SK-N-DZ (cell line): ENCODE results near the gene FUT8.
A peak's percentile ranks its signal among the peaks of the same experiment; 100 is the strongest.
"Not testable (repeated sequence)": the region's sequence is repeated elsewhere in the genome, so short reads cannot be mapped to it uniquely, and the experiment has no call there.

Experiments
- DNase-seq: peaks from one replicate; pipeline ENCODE4 v3.0.0-alpha.2; 2015; ENCODE audit warnings: low spot score

Gene FUT8

DNA sequence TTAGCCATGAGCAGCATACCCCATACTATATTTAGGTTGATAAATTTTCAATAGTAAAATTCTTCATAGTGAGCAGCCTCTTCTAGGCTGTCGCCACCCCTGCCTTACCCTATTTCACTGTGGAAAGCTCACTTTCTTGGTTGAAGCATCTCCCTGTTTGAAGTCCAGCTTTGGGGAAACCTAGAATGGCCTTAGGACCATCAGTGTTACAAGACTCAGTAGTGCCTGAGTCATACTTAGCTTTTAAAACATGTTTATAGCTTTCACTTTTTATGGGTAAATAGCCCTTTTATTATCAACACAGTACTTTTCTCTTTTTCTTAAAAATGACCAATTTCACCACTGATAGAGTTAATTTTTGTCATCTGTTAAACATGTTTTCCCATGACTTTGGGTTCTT is 37.1 kb downstream of the FUT8 start:
- no peak for DNase-seq

DNA sequence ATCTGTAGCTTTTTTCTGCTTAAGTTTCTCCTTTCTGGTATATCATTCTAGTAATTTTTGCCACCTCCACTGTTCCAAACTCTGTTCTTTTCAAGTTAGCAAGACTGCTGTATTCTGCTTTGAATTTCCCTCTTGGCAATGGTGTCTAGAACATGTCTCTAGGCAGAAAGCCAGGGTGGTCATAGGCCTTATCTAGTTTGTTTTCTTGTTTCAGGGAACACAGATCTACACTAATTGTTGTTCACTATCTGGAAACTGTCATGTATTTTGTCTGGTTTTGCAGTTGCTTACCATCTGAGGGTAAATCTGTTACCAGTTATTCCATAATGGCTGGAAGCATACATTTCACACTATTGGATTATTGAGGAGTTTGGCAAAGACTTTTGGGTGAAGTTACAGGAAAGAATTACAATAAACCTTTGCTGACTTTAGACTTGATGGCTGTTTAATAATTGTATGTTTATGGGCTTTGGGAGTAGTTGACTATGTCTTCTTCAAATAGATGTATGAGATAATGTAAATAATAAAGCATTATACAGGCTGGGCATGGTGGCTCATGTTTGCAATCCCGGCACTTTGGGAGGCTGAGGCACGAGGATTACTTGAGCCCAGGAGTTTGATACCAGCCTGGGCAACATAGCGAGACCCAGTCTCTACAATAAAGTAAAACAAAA is 41.4 kb downstream of the FUT8 start:
- DNase-seq = no peak

DNA sequence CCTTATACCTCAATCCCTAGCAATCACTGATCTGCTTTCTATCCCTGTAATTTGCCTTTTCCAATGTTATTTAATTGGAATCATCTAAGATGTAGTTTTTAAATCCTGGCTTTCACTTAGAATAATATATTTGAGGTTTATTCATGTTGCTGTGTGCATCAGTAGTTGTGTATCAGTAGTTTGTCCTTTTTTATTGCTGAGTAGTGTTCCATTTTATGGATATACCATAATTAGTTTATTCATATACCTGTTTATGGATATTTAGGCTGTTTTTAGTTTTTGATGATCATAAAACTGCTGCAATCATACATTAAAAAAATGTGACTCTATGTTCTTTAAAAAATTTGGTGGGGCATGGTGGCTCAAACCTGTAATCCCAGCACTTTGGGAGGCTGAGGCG is 43.7 kb downstream of the FUT8 start:
- no peak for DNase-seq

DNA sequence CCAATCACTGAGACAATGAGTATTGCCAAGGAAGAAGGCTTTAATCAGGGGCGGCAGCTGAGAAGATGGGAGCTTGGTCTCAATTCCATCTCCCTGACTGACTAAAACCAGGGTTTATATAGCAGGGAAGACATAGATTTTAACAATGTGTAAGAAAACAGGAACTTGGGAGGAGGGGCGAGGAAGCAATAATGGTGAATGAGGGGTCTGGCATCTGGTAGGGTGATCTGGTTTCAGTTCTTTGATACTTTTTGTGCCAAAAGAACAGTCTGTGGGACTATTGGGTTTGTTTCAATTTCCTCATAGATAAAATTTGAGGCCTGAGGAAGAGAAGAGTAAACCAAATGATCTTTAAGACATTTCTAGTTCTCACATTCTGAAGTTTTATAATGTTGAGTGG is 49.2 kb downstream of the FUT8 start:
- no peak for DNase-seq

DNA sequence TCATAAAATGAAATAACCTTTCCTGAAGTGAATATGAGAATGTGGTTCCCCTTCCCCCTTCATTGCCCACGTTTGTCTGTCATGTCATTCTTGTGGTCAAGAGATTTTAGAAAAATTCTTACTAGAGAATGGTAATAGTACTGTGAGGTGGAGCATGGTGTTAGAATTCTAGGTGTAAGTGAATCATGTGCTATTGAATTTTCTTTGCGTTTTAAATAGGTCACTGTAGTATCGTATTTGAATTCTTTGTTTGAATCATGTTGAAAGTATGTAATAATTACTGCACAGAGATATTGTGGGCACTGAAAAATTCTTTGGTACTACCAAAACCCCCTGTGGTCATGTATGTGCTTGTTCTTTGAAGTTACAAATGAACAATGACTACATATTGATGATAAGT is 49.9 kb downstream of the FUT8 start:
- DNase-seq = no peak

DNA sequence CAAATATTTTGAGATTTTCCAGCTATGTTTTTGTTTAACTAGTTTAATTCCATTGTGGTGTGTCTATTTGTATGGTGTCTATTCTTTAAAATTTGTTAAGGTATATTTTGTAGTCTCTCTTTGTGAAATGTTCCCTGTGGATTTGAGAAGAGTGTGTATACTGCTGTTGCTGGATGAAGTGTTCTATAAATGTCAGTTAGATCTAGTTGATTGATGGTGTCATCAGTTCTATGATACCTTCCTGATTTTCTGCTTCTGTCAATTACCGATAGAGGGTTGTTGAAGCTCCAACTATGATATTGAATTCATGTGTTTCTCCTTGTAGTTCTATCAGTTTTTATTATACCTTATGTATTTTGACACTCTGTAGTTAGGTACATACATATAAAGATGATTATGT is 53.1 kb downstream of the FUT8 start:
- no peak for DNase-seq

DNA sequence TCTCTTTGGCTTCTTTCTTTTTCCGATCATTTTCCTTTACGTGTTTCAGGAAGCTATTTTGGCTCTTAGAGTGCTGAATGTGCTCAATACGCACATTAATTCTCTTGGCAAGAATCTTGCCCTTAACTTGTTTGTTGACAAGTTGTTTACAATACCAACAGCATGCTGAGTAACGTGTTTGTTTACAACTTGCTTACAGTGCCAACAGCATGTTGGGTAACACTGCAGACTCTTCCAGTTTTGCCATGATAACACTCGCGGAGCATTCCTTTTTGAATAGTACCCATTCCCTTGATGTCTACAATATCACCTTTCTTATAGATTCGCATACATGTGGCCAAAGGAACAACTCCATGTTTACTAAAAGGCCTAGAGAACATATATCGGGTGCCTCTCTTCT is 55.4 kb downstream of the FUT8 start:
- not testable (repeated sequence) for DNase-seq

DNA sequence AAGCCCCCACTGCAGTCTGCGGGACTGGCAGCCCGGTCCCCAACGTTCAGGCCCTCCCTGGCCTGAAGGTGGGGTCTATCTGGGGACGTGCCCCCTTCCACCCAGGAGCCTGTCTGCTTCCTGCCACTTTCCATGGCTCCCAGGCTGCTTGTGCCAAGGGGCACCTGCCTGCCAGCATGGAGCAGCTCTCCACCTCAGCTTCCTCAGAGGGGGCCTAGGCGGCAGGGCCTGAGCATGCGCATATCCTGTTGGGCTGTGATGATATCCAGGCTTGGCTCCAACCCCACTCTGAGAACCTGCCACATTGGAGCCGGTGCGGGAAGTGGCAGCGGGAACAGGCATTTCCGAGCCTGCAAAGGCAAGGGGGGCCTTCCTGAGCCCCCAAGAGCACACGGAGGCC is 57.4 kb downstream of the FUT8 start:
- no peak for DNase-seq

DNA sequence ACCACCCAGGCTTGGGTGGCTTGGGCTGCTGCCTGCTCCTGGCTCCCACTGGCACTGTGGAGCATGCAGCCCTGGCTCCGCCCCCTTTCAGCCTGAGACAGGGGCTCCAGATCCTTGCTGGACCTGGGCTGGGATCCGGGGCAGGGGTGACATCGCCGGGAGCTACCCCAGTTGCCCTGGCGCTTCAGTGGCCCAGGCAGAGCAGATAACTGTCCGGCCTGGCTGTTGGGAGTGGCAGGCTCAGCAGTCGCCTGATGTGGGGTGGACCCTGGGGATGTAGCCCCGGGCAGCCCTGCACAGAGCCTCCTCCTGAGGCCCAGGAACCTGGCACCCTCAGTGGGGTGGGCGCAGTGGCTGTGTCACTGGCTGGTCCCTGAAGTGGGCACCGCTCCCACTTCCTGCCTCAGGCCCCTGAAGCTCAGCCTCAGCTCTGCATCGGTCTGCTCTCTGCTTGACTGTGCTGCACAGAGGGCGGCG is 57.9 kb downstream of the FUT8 start:
- peak; percentile 4 for DNase-seq

DNA sequence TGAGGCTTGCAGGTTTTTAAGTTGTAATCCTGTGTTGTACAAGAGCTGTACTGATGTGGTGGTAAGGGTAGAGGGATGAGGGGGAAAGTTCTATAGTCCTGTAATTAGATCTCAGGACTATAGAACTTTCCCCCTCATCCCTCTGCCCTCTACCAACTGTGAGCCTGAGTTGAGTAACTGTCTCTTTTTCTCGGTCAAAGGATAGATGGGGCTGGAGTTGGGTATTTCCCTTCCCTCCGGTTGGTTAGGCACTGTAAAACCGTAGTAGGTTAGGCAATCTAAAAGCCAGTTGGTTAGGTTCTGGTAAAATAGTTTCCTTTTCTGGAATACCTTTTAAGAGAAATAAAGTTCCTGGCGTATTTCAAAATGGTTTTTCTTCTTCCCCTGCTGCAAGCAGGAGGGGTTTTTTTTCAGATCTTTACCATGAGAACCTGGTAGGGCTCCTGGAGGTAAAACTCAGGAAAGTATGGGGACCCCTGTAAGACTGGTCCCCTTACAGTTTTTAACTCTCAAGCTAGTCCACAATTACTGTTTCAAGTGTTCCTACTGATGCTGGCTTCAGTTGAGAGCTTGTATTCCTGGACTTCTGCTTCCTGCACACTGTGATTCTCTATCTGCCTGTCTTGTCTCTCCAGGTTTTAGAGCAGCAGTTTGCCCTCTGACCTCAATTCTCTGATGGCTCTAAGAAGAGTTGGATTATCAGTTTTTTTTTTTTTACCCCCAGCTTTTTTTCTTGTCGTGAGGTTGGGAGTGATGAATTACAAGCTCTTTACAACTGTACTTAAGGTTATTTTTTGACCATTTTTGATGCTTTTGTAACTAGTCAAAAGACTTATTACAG is 58.7 kb downstream of the FUT8 start:
- DNase-seq = peak; percentile 6

DNA sequence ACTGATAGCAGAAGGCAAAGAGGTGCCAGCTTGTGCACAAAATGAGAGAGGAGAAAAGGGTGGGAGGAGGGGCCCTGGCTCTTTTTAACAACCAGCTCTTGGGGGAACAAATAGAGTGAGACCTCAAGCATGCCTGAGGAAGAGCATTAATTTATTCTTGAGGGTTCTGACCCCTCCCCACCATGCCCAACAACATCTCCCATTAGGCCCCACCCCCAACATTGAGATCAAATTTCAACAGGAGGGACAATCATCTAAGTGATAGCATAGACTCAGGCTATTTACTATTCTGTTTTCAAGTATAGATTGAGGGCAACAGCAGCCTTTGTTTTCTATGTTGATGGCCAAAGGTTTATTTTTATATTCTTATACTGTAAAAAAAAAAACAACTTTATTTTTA is 59.7 kb downstream of the FUT8 start:
- DNase-seq = peak; percentile 21

DNA sequence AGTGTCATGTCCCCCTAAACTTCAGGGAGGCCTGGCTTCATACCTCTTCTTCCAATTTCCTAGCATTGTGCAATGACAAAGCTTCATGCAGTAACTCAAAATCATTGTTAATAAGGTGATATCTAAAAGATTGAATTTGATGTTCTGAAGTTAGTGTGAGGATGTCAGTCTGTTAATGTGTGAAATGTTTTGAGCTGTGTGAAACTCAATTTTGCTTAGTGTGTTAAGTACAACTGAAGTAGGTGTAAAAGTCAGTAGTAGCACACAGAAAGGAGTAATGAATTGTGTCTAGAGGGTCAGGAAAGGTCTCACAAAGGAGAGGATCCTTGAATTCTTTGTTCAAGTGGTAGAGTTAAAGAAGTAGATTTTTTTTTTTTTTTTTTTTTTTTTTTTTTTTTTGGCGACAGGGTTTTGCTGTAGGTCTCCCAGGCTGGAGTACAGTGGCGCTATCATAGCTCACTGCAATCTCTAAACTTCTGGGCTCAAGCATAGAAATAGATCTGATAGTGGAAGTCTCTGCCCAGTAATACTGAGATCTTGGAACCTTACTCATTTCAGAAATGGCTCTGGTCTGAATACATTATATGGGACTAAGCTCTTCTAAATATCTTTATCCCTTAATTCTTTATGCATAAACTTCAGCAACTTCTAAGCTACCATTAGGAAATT is 63.9 kb downstream of the FUT8 start:
- no peak for DNase-seq

DNA sequence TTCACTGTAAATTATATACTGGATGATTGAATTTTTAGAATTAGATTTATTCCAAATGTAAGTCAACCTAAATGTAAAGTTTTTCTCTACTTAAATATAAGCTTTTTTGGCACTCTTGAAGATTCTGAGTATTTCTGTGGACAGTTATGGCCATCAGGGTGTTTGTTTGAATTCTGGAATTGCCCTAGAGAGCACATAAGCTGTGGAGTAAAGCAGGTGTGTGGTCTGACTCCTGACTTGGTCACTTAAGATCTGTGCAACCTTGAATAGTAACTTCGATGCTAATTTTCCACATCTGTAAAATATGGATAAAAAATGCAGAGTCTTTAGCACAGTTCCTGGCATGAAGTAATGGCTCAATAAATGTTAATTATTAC is 64.4 kb downstream of the FUT8 start:
- no peak for DNase-seq

DNA sequence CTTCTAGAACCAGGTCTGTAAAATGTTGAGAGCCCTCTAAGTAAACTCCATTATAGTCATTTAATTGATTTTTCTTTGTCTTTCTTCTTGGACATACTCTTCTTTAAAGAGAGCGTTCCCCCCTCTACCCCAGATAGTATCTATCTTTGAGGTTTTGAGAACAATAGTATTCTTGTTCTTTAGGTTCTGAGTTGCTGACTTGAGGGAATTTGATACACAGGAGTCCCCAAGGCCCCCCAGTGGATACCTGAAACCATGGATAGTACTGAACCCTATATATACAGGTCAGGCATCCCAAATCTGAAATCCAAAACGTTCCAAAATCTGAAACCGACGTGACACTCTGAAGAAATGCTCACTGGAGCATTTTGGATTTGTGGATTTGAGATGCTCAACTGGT is 65.5 kb downstream of the FUT8 start:
- DNase-seq = no peak

DNA sequence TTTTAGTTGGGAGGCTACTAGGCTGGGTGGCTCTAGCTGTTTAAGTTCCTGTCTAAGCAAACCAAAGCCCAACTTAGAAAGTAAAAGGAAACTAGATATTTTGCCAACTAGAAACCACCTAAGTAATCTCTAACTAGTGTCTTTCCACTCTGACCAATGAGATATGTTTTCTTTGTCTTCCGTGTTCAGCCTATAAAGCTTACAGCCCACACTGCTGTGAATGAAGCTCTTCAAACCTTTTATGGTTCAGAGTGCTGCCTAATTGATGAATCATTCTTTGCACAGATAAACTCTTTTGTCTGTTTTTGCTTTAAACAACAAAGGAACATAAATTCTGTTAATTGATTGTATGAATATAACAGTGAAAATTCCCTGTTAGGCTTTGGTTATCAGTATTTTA is 66.1 kb downstream of the FUT8 start:
- DNase-seq = no peak

DNA sequence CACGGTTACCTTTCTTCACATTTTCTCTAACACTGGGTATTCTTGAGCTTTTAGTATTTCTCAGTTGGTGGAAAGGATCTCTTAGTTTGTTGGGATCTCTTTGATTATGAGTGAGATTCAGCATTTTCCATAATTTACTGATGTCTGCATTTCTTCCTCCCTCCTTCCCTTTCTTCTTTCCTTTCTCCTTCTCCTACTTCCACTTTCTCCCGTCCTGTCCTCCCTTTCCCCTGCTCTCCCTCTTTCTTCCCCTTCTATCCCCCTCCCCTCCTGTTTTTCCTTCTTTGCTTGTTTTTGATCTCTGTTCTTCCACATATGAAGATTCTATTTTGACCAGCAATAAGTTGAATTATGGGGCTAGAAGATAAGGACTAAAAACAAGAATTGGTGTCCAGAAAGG is 66.9 kb downstream of the FUT8 start:
- DNase-seq = no peak

DNA sequence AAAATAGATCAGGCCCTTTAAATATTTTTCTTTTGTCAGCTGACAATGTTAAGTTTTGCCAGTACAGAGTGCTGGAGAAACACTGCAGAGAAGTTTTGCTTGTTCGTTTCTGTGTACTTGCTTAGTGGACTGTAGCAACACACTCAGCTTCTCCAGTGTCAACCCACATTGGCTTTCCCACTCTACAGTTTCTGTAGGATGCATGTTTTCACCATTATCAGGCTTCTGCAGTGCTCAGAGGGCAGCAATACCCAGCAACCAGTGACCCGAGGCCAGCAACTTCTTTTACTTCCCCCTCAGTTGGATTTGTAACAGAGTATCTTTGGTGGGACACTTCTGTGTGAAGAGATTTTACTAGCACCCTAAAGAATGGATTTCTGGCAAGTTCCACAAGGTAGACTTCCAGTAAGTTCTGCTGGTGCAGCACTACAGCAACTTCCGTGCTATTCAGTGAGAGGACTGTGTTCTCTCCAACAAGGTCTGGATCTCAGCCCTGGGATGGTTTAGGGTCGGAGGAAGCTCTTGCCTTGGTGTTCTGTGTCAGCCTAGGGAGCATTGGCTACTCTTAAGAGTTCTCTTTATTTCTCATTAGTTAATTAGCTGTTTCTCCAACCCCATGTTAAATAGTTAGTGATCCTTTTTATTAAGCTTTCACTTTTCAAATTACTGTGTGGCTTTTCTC is 70.4 kb downstream of the FUT8 start:
- DNase-seq = no peak

DNA sequence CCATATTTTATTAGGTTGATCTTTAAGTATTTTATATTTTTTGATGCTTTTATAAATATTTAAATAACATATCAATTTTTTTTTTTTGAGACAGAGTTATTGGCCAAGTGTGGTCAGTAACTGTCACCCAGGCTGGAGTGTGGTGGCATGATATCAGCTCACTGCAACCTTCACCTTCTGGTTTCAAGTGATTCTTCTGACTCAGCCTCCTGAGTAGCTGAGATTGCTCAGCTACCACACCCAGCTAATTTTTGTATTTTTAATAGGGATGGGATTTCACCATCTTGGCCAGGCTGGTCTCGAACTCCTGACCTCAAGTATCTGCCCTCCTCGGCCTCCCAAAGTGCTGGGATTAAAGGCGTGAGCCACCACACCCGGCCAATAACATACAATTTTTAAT is 71.1 kb downstream of the FUT8 start:
- no peak for DNase-seq

DNA sequence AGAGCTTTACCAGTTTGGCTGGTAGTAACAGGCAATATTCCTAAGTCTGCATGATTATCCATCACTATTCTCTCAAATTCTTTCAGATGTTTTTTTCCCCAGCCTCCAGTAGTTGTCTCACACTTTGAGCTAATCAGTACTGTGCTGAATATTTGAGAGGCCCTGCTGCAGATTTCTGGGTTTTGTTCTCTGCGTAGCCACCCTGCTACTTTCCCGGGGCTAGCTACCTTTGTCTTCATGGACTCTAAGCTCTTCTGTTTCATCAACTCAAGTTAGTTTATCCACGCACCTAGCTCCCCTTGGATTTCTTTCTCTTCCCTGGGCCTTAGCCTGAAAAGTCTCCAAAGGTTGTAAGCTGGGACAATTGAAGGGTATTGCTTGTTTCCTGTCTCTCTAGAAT is 73.0 kb downstream of the FUT8 start:
- no peak for DNase-seq

DNA sequence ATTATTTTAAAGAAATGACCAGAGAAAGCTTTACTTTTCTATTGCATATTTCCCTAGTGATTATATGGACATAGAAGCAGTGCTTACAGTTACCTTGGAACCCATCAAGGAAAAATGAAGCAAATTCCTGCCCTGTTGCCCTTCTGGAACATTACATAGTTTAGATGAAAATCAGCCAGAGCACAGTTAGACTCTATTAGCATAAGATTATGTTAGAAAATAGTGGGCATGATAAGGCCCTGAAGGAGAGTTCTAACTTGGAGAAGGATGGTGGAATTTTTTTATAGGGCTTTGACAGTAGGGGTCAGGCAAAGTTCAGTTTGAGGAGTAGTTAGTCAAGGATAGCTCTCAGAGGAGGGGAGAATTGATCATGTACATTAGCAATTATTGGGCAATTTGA is 74.3 kb downstream of the FUT8 start:
- DNase-seq = no peak

DNA sequence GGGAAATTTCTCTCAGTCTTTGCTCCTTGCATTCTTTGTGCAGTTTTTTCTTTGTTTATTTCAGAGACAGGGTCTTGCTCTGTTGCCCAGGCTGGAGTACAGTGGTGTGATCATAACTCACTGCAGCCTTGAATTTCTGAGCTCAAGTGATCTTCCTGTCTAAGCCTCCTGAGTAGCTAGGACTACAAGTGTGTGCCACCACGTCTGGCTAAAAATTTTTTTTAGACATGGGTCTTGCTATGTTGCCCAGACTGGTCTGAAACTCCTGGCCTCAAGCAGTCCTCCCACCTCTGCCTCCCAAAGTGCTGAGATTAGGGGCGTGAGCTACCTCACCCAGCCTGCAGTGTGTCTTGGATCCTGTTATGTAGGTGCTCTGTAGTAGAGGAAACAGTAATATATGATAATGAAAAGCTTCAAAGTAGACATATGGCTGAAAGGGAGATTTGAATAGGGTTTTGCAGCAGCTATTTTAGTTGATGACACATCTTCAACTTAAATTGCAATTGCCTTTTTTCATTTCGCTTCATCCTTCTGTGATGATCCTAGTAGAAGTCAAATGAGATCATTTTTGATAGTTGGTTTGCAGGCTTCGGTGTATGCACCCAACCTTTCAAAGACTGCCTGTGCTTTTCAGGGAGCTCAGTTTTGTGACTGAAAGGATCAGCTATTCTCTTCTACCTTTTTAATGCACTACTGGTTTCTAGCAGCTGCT is 75.4 kb downstream of the FUT8 start:
- DNase-seq = no peak

DNA sequence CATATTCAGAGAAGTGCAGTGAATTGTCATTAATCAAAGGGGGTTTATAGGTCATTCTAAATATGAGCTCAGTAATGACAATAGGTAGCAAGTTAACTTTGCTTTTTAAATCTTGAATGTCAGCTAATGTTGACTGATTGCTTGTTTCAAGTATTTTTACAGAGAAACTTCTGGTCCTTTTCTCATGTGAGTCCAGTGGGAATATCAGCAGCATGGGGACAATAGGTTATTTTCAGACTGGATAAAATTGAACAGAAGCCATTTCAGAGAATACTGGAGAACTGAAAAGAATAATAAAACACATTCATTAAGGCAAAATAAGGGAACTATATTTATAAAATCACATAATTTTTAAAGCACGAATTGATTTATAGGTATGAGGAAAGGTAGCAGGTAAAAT is 78.7 kb downstream of the FUT8 start:
- no peak for DNase-seq
